HEK293T (cell line): ENCODE measurements around the gene CFAP210.

ENCODE experiments used
- CTCF ChIA-PET: fragments of 350-600 bp; formaldehyde crosslinking; extraction: SDS; loops from one replicate; lab custom pipeline; 2021; ENCODE audit warnings: antibody characterized with exemption, inconsistent platforms; lab: Yijun Ruan, JAX
- POLR2A ChIA-PET: fragments of 350-600 bp; formaldehyde crosslinking; extraction: SDS; loops from one replicate; lab custom pipeline; 2020; ENCODE audit warnings: antibody characterized with exemption, inconsistent platforms; lab: Yijun Ruan, JAX
- DNase-seq: peaks from one replicate; pipeline ENCODE4 v3.0.0; 2012; ENCODE audit warnings: mixed read lengths; ENCODE audit errors: extremely low spot score
- ARNT ChIP-seq: fragments of 450-650 bp; IDR thresholded peaks from 2 replicates; pipeline ENCODE4 v1.6.1; 2017; ENCODE audit warnings: mild to moderate bottlenecking
- BHLHE40 ChIP-seq: fragments of 450-650 bp; IDR thresholded peaks from 2 replicates; pipeline ENCODE4 v1.6.1; 2016; ENCODE audit warnings: mild to moderate bottlenecking, moderate library complexity, borderline replicate concordance
- CTBP1 ChIP-seq: fragments of 450-650 bp; IDR thresholded peaks from 2 replicates; pipeline ENCODE4 v1.6.1; 2016; ENCODE audit warnings: borderline replicate concordance
- ELF4 ChIP-seq: fragments of 450-650 bp; IDR thresholded peaks from 2 replicates; pipeline ENCODE4 v1.6.1; 2017; ENCODE audit warnings: antibody characterized with exemption
- FOXA1 ChIP-seq: fragments of 450-650 bp; IDR thresholded peaks from 2 replicates; pipeline ENCODE4 v1.6.1; 2016; ENCODE audit warnings: mild to moderate bottlenecking
- FOXK2 ChIP-seq: fragments of 450-650 bp; IDR thresholded peaks from 2 replicates; pipeline ENCODE4 v1.6.1; 2016; ENCODE audit warnings: mild to moderate bottlenecking
- FOXM1 ChIP-seq: fragments of 450-650 bp; IDR thresholded peaks from 2 replicates; pipeline ENCODE4 v1.6.1; 2017; ENCODE audit warnings: mild to moderate bottlenecking, borderline replicate concordance
- HDGF ChIP-seq: fragments of 450-650 bp; IDR thresholded peaks from 2 replicates; pipeline ENCODE4 v1.6.1; 2017; ENCODE audit warnings: antibody characterized with exemption, borderline replicate concordance
- L3MBTL2 ChIP-seq: fragments of 450-650 bp; conservative IDR thresholded peaks from 2 replicates; pipeline ENCODE4 v1.6.1; 2016; ENCODE audit warnings: mild to moderate bottlenecking
- LEF1 ChIP-seq: fragments of 450-650 bp; IDR thresholded peaks from 2 replicates; pipeline ENCODE4 v1.6.1; 2017; ENCODE audit warnings: mild to moderate bottlenecking, borderline replicate concordance
- NFRKB ChIP-seq: fragments of 450-650 bp; IDR thresholded peaks from 2 replicates; pipeline ENCODE4 v1.6.1; 2016; ENCODE audit warnings: mild to moderate bottlenecking, moderate library complexity
- PKNOX1 ChIP-seq: fragments of 450-650 bp; IDR thresholded peaks from 2 replicates; pipeline ENCODE4 v1.6.1; 2016
- SP1 ChIP-seq: fragments of 450-650 bp; IDR thresholded peaks from 2 replicates; pipeline ENCODE4 v1.6.1; 2017
- SUZ12 ChIP-seq: fragments of 450-650 bp; IDR thresholded peaks from 2 replicates; pipeline ENCODE4 v1.6.1; 2016; ENCODE audit warnings: mild to moderate bottlenecking
- TARDBP ChIP-seq: fragments of 450-650 bp; IDR thresholded peaks from 2 replicates; pipeline ENCODE4 v1.6.1; 2016
- ZNF384 ChIP-seq: fragments of 450-650 bp; IDR thresholded peaks from 2 replicates; pipeline ENCODE4 v1.6.1; 2016

Gene CFAP210

DNA sequence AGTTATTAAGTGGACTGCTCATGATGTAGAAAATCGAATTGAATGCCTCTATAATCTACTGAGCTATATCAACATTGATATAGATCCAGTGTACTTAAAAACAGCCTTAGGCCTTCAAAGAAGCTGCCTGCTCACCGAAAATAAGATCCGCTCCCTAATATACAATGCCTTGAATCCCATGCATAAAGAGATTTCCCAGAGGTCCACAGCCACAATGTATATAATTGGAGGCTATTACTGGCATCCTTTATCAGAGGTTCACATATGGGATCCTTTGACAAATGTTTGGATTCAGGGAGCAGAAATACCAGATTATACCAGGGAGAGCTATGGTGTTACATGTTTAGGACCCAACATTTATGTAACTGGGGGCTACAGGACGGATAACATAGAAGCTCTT is 41.4 kb upstream of the CFAP210 start:
- ChIA-PET CTCF (interaction anchor here (0.5 to 1.0 kb wide), 3 partner anchors 14 to 39 kb away, joined by 3 to 6 read pairs (median 4); no protein-coding TSS in a partner anchor), POLR2A (interaction anchor here (1.8 kb wide), 1 partner anchor 151 kb away, joined by 5 read pairs; no protein-coding TSS in a partner anchor)
- no peak for TF ChIP-seq SP1
- TF ChIP-seq BHLHE40: no peak
- no peak for TF ChIP-seq ELF4
- no peak for TF ChIP-seq ARNT
- TF ChIP-seq FOXK2: no peak
- no peak for DNase-seq

GRCh38 chr2:169734169-169734847 is 40.1 kb upstream of the CFAP210 start:
- POLR2A ChIA-PET: interaction anchor here (0.7 to 1.9 kb wide), 8 partner anchors 11 to 149 kb away, joined by 3 to 5 read pairs (median 4); partner anchors contain the start of genes CFAP210, PHOSPHO2 and SSB
- no peak for TF ChIP-seq FOXM1
- TF ChIP-seq PKNOX1: no peak
- no peak for TF ChIP-seq LEF1
- no peak; the same call in 1 of the 2 replicates for TF ChIP-seq L3MBTL2
- 0 out of 2 replicates have a peak, but pooled peaks have one; percentile 7 for TF ChIP-seq ARNT
- DNase-seq: peak; percentile 47
- CTCF ChIA-PET: interaction anchor here (1.0 kb wide), 1 partner anchor 30 kb away, joined by 6 read pairs; no protein-coding TSS in a partner anchor

GRCh38 chr2:169732583-169733358 is 38.6 kb upstream of the CFAP210 start:
- ChIA-PET CTCF (no interaction called here), POLR2A (interaction anchor here (1.9 kb wide), 1 partner anchor 39 kb away, joined by 4 read pairs; the partner anchor contains the start of genes CFAP210 and PHOSPHO2)
- TF ChIP-seq FOXK2 (no peak), FOXA1 (no peak), ARNT (no peak), SUZ12 (no peak), LEF1 (no peak), PKNOX1 (no peak), TARDBP (no peak), L3MBTL2 (no peak), FOXM1 (no peak), CTBP1 (no peak), SP1 (no peak), NFRKB (no peak), HDGF (no peak)
- no peak for DNase-seq

DNA sequence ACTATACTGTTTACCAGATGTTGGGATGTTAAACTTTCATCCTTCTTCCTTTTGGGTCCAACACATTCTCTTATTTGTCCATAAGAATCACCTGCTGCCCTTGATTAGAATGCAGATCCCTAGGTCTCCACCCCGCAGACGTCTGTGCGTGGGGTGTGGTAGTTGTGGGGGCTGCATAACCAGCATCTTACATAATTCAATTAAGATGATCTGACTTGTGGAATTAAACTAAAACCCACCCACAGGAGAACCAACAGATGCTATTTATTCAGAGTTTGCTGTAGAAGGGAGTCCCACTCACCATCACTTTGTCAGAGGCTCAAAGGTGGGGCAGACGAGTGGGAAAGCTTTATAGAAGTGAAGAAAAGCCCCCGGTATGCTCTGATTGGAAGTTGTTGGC is 37.9 kb upstream of the CFAP210 start:
- TF ChIP-seq SUZ12: no peak
- no peak for TF ChIP-seq NFRKB
- no peak for TF ChIP-seq SP1
- no peak for TF ChIP-seq LEF1
- TF ChIP-seq FOXK2: no peak
- no peak for TF ChIP-seq FOXA1
- no peak for TF ChIP-seq PKNOX1
- TF ChIP-seq ARNT: no peak
- no peak for TF ChIP-seq ELF4
- no peak for TF ChIP-seq ZNF384
- TF ChIP-seq CTBP1: no peak
- TF ChIP-seq FOXM1: no peak
- TF ChIP-seq TARDBP: no peak
- TF ChIP-seq HDGF: no peak
- TF ChIP-seq L3MBTL2: no peak
- no peak for TF ChIP-seq BHLHE40
- CTCF ChIA-PET: interaction anchor here (0.6 kb wide), 1 partner anchor 676 kb away, joined by 10 read pairs; no protein-coding TSS in a partner anchor

GRCh38 chr2:169729274-169729605 is 35.0 kb upstream of the CFAP210 start:
- ChIA-PET CTCF (no interaction called here), POLR2A (no interaction called here)
- TF ChIP-seq SP1: no peak
- no peak for TF ChIP-seq CTBP1
- TF ChIP-seq SUZ12: no peak
- no peak for TF ChIP-seq HDGF
- TF ChIP-seq BHLHE40: no peak
- no peak for TF ChIP-seq TARDBP
- TF ChIP-seq ZNF384: no peak
- no peak for TF ChIP-seq FOXK2
- DNase-seq: no peak

More for the DNA sequence above, 37.9 kb upstream of the CFAP210 start:
- DNase-seq: no peak
- POLR2A ChIA-PET: no interaction called here

DNA sequence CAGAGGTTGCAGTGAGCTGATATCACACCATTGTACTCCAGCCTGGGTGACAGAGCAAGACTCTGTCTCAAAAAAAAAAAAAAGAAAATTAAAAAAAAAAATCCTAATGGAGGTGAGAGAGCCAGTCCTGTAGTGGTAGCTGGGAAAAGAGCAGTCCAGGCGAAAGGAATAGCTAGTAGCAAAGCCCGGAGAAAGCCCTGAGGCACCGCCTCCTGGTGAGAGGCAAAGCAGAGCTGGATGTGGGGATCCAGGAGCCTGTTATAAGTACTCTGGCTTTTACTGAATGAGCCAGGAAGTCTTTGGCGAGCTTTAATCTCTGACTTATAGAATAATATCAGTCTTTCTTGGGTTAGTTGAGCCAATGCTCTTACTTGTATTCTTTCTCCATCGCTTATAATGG is 32.9 kb upstream of the CFAP210 start:
- ChIA-PET POLR2A (no interaction called here), CTCF (interaction anchor here (0.6 kb wide), 1 partner anchor 50 kb away, joined by 5 read pairs; no protein-coding TSS in a partner anchor)
- TF ChIP-seq FOXK2 (no peak), ARNT (no peak), ZNF384 (no peak), ELF4 (no peak), NFRKB (no peak), TARDBP (no peak), BHLHE40 (no peak), FOXM1 (no peak), SP1 (no peak), LEF1 (no peak), CTBP1 (no peak), L3MBTL2 (no peak), SUZ12 (no peak), PKNOX1 (no peak), HDGF (no peak), FOXA1 (no peak)
- peak; percentile 32 for DNase-seq
